NK-92 treated with Interleukin-12 subunit alpha and Interleukin-12 subunit beta, amount 100 ng/mL, for 24 hours (cell line): ENCODE data around the gene WDR64.

Experiments used
- DNase-seq: peaks from one replicate; lab custom pipeline; 2025; lab: John Stamatoyannopoulos, UW

WDR64 gene

DNA sequence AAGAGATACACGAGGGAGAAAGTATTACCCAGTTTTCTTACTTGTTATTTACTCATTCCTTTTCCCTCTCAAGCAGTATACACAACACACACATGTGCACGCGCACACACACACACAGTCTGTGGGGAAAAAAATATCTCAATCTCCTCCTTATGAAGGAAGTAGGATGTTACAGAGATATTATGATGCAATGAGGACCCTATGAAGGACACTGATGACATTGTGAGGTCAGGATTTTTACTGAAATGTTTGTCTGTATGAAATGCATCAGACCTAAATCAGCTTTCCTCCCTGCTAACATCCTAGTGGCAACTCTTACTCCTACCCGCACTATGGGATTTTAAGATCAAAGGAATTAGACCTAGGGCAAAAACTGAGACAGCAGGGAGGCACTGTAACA lies at the start of gene WDR64:
Gene WDR64 (plus strand): TSS at position 270 of the 400 bp plus-strand sequence. CDS start 204 bp downstream, outside the sequence.
- no peak for DNase-seq

DNA sequence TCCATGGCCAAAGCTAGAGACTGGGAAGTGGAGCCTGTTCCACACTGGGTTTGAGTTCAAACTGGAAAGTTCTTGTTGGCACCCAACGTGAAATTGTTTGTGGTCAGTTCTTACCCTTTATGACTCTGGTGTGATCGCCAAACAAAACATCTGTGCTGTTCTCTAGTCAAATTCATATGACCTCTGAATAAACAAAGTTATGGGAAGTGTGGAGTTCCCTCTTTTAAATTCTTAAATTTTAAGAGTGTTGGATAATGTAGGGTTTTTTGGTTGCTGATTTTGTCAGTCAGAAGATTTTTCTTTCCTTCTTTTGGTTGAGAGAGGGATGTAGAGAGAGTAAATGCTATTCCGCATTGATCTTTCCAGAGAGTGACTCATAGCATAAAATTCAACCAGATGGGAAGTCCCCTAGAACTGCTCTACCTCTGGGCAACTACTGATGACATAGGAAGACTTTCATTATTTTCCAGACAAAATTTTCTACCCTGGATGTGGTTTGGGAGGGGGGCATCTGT lies 48.3 kb upstream of the WDR64 start:
- DNase-seq: no peak

DNA sequence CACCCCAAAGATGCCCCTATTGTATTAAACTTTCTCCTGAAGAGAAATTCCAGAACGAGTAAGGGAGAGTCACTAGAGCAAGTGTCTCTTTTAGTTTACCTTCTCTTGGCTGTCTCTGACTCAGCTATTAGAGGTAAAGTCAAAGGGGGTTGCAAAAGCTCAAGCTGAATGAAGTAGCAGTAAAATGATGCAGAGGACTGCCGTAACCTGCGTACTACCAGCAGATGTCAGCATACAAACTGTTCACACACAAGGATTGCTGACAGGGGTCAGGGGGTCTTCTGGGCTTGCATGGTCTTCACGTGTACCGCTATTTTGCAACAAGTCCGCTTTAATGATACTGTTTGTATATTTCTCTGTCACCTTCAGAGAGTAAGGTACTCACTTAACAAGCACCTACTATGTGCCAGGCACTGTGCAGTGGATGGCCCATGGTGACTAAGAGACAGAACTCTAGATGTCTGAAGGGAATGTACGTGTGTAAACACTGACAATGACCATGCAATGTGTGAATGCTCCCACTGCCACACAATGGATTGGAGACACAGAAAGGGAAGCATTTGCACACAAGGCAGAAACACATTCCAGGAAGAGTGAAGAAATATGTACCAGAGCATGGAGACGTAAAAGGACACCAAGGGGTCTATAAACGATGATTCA lies 46.8 kb upstream of the WDR64 start:
- no peak for DNase-seq

DNA sequence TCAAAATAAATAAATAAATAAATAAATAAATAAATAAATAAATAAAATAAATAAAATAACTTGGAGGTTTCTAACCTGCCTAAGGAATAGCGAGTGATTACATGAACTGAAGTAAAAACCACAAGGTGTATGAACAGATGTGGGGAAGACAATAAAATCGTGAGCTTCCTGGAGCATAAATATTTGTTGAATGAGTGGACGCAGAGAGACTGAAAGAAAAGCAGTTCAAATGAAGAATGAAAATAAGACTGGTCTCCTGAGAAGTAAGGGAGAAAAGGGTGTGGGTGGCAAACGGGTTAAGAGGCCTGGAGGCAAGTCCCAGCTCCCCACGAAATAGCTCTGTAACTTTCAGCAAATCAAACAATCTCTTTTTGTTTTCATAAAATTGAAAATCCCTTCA lies 45.5 kb upstream of the WDR64 start:
- no peak for DNase-seq

DNA sequence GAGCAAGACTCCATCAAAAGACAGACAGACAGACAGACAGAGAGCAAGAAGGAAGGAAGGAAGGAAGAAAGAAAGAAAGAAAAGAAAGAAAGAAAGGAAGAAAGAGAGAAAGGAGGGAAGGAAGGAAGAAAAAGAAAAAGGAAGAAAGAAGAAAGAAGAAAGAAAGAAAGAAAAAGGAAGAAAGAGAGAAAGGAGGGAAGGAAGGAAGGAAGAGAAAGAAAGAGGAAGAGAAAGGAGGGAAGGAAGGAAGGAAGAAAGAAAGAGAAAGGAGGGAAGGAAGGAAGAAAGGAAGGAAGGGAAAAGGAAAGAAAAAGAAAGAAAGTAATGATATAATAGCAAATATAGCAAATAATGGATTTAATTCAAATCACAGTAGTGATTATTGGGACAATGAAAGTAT lies 44.6 kb upstream of the WDR64 start:
- no peak for DNase-seq

DNA sequence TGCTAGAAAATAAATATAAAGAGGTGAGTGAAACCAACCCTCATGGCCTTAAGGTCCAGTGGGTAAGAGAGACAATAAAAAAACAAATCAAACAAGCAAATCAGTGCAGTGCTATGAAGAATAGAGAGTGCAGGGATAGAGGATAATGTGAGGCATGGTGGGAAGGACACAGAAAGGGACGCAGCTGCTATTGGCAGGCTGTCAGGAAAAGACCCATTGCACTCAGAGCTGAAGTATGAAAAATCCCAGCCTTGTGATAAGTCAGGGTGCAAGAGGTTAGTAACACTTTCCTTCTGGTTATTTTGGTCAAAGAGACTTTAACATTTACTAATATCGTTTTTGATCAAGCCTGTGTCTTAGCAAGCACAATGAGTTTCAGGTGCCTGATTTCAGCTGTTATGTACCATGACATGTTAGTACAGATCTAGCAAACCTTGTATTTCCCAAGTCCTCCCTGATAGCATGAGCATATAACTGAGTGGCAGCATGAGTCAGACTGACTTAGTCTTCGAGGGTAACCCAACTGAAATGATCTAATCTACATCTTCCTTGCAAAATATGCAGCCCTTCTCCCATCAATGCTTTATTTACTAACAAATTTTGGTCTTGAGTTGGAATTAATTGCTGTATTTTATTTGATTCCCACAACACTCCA lies 43.6 kb upstream of the WDR64 start:
- DNase-seq: no peak

- DNase-seq: no peak
Observed at GRCh38 chr1:241610056-241610815, 41.8 kb upstream of the WDR64 start.

- DNase-seq: no peak
Observed at GRCh38 chr1:241611063-241611462, 41.0 kb upstream of the WDR64 start.

DNA sequence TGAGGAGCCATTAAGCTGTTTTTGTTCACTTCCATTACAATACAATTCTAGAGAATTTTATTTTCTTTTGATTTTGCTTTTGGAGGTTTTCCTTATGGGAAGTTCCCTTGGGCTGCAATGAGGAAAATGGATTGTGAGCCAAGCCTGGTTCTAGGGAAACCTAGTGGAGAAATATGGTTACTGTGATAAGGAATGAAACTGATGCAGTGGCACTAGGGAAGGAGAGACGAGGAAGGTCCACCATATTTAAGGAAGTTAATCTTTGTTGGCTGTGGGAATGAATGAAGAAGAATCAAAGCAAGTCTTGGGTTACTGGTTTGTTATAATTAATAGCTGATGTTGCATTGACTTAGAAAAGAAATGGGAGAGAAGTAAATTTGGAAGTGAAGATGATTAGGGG lies 40.3 kb upstream of the WDR64 start:
- no peak for DNase-seq

GRCh38 chr1:241612533-241613477 lies 39.3 kb upstream of the WDR64 start:
- DNase-seq: no peak

GRCh38 chr1:241614144-241614543 lies 37.9 kb upstream of the WDR64 start:
- no peak for DNase-seq

- DNase-seq: no peak
Observed at GRCh38 chr1:241614572-241614971, 37.5 kb upstream of the WDR64 start.

- no peak for DNase-seq
Observed at GRCh38 chr1:241615043-241615974, 36.8 kb upstream of the WDR64 start.

DNA sequence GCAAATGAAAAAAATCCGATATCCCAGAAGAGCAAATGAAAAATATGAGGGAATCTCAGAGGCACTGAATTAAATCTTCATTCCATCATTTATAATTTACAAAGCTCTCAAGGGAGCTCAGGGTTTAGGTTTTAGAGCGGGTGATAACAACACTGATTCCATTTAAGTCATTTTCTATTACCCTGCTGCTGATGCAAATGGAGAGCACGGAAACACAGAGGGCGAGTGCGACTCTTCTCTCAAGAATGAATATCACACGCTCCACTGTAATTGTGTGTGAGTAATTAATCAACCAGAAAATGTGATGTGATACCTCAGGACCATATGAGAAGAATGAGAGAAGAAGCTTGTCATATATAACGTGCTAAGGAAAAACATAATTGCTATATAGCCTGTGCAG lies 34.7 kb upstream of the WDR64 start:
- no peak for DNase-seq

- DNase-seq: no peak
Observed at GRCh38 chr1:241622669-241623068, 29.4 kb upstream of the WDR64 start.

DNA sequence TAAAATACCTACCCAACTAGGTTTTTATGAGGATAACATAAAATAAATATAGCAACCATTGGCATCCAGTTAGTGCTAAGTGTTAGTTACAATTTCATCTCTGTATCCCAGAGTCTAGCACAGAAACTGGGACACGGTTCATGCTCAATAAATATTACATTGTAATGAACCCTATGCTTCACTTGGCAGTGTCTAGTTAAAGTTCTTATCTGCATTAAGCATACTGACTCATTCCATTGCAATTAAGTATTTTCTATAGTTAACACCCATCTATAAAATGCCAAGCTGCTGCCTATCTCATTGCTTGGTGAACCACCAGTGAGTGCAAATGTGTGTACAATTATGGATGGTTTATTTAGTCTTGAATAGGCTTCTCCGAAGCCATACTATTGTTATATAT lies 27.1 kb upstream of the WDR64 start:
- DNase-seq: no peak

GRCh38 chr1:241627453-241628259 lies 24.4 kb upstream of the WDR64 start:
- DNase-seq: no peak

- DNase-seq: no peak
Observed at GRCh38 chr1:241630005-241630404, 22.1 kb upstream of the WDR64 start.

- DNase-seq: no peak
Observed at GRCh38 chr1:241630476-241630875, 21.6 kb upstream of the WDR64 start.

- no peak for DNase-seq
Observed at GRCh38 chr1:241630899-241631298, 21.2 kb upstream of the WDR64 start.
